ENCODE measurements around the gene BCAS1. TPM values are rescaled to one million over a fixed set of nuclear protein-coding genes. Genes with fewer than 3 reads are reported as not detected.

The BCAS1 gene
- total RNA-seq, 1 donor from 2014 or later: 10.7 TPM

- no peaks in the 10 kb centered on the region for H3K9me3 Mint-ChIP-seq
- H3K4me3 Mint-ChIP-seq: peak overlapping the region; percentile 37
- peaks cover 29% of the 10 kb centered on the region for H3K4me1 Mint-ChIP-seq (ENCODE audit: unreplicated experiment)
- TF ChIP-seq, protein P1, sequence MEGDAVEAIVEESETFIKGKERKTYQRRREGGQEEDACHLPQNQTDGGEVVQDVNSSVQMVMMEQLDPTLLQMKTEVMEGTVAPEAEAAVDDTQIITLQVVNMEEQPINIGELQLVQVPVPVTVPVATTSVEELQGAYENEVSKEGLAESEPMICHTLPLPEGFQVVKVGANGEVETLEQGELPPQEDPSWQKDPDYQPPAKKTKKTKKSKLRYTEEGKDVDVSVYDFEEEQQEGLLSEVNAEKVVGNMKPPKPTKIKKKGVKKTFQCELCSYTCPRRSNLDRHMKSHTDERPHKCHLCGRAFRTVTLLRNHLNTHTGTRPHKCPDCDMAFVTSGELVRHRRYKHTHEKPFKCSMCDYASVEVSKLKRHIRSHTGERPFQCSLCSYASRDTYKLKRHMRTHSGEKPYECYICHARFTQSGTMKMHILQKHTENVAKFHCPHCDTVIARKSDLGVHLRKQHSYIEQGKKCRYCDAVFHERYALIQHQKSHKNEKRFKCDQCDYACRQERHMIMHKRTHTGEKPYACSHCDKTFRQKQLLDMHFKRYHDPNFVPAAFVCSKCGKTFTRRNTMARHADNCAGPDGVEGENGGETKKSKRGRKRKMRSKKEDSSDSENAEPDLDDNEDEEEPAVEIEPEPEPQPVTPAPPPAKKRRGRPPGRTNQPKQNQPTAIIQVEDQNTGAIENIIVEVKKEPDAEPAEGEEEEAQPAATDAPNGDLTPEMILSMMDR (conservative IDR thresholded peaks at IDR 0.05): no peak
- DNase-seq (ENCODE audit: extremely low spot score, unreplicated experiment): no peak
- H3K27me3 Mint-ChIP-seq: no peaks in the 10 kb centered on the region
- H3K36me3 Mint-ChIP-seq: no peaks in the 10 kb centered on the region
- H3K27ac Mint-ChIP-seq: peak overlapping the region; percentile 76
These were observed 129.4 kb downstream of the BCAS1 start for GRCh38 chr20:53940907-53941545.

DNA sequence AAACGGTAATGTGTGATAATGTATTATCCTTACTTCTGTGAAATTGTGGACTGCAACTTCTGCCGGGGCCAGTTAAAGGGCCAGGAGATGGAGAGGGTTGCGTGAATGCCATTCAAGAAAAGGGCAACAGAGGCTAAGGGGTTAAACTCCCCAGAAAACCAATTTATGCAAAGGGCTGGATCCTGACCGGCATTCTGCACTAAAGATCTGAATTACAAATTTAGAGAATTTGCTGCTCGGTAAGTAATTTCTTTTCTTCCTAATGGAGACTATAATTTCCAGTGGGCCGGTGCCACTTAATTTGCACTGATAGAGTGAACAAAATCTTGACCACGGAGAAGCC, 130.1 kb downstream of the BCAS1 start:
- H3K27ac Mint-ChIP-seq: peak overlapping the region; percentile 87
- no peak for DNase-seq (ENCODE audit: extremely low spot score, unreplicated experiment)
- peak overlapping the region; percentile 37 for H3K4me3 Mint-ChIP-seq
- no peaks in the 10 kb centered on the region for H3K27me3 Mint-ChIP-seq
- peaks cover 29% of the 10 kb centered on the region for H3K4me1 Mint-ChIP-seq (ENCODE audit: unreplicated experiment)
- TF ChIP-seq, protein P1 (conservative IDR thresholded peaks at IDR 0.05): no peak
- no peaks in the 10 kb centered on the region for H3K36me3 Mint-ChIP-seq
- no peaks in the 10 kb centered on the region for H3K9me3 Mint-ChIP-seq

DNA sequence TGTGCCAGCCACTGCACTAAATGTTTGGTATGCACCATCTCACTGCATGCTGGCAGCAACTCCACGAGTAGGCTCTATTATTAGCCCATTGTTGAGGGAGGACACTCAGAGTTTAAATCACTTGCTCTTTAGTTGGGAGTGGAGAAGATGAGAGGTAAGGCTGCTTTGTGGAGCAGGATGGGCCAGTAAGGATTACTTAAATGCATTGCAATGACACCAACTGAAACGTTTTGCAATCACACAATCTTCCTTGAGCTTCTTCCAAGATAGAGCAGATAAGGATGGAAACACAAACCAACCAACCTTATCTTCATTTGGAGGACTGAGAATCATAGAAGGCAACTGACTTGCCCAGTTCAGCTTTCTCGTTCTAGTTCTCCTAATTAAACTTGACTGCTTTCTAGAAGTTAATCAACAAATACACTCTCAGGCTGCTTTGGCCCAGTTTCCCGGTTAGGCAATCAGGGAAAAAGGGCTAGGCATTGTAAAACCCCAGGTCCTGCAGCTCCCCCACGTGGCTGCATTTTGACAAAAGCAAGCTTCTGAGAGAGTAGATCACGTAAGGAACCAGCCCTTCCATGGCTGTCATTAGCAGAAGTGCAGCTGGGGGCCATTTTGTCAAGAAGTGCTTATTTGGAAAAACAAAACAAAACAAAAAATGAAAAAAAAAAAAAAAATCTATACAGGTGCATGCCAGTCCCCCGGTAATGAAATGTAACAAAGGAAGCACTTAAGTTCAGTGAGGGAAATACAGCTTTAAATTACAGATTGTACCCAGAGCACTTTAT, 130.6 kb downstream of the BCAS1 start:
- Mint-ChIP-seq H3K9me3 (no peaks in the 10 kb centered on the region), H3K27ac (peak overlapping the region; percentile 87), H3K36me3 (no peaks in the 10 kb centered on the region), H3K4me3 (peak overlapping the region; percentile 37), H3K27me3 (no peaks in the 10 kb centered on the region), H3K4me1 (ENCODE audit: unreplicated experiment) (peaks cover 32% of the 10 kb centered on the region)
- TF ChIP-seq, protein P1 (conservative IDR thresholded peaks at IDR 0.05): peak; percentile 79
- peak; percentile 78 for DNase-seq (ENCODE audit: extremely low spot score, unreplicated experiment)

DNA sequence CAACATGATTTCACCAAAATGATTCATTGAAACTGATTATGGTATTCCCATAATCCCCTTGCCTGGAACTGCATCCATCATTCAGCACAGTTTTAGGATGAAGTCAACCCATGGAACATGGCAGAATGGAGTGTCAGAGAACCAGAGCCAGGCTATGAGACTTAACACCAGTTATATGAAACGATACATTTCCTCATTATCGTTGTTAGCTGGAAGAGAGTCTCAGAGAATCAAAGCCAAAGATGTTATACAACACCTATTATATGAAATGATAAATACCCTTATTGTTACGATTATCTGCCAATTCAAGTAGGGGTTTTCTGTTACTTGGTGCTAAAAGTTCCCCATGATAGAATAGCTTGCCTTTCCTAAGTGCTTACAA, 131.2 kb downstream of the BCAS1 start:
- peaks cover 37% of the 10 kb centered on the region for H3K4me1 Mint-ChIP-seq (ENCODE audit: unreplicated experiment)
- TF ChIP-seq, protein P1 (conservative IDR thresholded peaks at IDR 0.05): no peak
- no peaks in the 10 kb centered on the region for H3K9me3 Mint-ChIP-seq
- no peak overlapping the region for H3K4me3 Mint-ChIP-seq
- no peaks in the 10 kb centered on the region for H3K36me3 Mint-ChIP-seq
- no peak for DNase-seq (ENCODE audit: extremely low spot score, unreplicated experiment)
- H3K27ac Mint-ChIP-seq: peak overlapping the region; percentile 87
- no peaks in the 10 kb centered on the region for H3K27me3 Mint-ChIP-seq

- no peak overlapping the region for H3K4me3 Mint-ChIP-seq
- DNase-seq (ENCODE audit: extremely low spot score, unreplicated experiment): no peak
- H3K9me3 Mint-ChIP-seq: no peaks in the 10 kb centered on the region
- H3K27me3 Mint-ChIP-seq: no peaks in the 10 kb centered on the region
- TF ChIP-seq, protein P1 (conservative IDR thresholded peaks at IDR 0.05): no peak
- peaks cover 40% of the 10 kb centered on the region for H3K4me1 Mint-ChIP-seq (ENCODE audit: unreplicated experiment)
- no peaks in the 10 kb centered on the region for H3K36me3 Mint-ChIP-seq
- no peak overlapping the region for H3K27ac Mint-ChIP-seq
These were observed 131.7 kb downstream of the BCAS1 start for GRCh38 chr20:53938739-53939138.
